Cardiac fibroblast (primary cell): ENCODE data around the gene TOP1.

Experiments
- DNase-seq, 2 donors: peaks; one replicate each; pipeline versions ENCODE4 v3.0.0 to v3.0.0-alpha.2; 2010; ENCODE audit warnings: low read depth in 2 of 2
- H3K4me3 ChIP-seq, 2 donors: replicated peaks in 1 of 2; 1 replicate in 1 of 2; 2 replicates in 1 of 2; pipeline ENCODE4 v1.5.1; 2011; ENCODE audit warnings: low read depth in 2 of 2, low read length in 2 of 2, mild to moderate bottlenecking in 2 of 2, moderate library complexity in 1 of 2
- TF ChIP-seq, protein P1 (sequence below): IDR thresholded peaks from one replicate; pipeline ENCODE4 v1.5.1; 2011; ENCODE audit warnings: low read depth, mild to moderate bottlenecking, low read length, inconsistent platforms

Gene TOP1

DNA sequence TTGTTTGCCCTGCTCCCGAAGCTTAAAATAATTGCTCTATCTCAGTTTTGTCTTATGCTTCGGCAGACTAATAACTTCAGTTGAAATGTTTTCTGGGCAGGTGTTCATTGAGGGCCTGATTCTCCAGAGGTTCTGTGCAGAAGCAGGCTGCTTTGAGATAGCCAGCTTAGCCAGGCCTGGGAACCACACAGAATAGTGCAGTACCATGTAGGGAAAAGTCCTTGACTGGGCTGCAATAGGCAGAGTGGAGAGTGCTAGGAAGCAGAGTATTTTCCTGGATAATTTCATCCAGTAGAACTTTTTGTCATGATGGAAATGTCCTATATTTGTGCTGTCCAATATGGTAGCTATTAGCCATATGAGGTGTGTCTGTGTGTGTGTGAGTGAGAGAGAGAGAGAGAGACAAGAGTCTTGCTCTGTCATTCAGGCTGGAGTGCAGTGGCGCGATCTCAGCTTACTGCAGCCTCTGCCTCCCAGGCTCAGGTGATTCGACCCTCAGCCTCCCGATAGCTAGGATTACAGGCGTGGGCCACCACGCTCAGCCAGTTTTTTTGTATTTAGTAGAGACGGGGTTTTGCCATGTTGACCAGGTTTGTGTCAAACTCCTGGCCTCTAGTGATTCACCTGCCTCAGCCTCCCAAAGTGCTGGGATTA lies 15.9 kb downstream of the TOP1 start:
- TF ChIP-seq, protein P1, sequence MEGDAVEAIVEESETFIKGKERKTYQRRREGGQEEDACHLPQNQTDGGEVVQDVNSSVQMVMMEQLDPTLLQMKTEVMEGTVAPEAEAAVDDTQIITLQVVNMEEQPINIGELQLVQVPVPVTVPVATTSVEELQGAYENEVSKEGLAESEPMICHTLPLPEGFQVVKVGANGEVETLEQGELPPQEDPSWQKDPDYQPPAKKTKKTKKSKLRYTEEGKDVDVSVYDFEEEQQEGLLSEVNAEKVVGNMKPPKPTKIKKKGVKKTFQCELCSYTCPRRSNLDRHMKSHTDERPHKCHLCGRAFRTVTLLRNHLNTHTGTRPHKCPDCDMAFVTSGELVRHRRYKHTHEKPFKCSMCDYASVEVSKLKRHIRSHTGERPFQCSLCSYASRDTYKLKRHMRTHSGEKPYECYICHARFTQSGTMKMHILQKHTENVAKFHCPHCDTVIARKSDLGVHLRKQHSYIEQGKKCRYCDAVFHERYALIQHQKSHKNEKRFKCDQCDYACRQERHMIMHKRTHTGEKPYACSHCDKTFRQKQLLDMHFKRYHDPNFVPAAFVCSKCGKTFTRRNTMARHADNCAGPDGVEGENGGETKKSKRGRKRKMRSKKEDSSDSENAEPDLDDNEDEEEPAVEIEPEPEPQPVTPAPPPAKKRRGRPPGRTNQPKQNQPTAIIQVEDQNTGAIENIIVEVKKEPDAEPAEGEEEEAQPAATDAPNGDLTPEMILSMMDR: no peak

DNA sequence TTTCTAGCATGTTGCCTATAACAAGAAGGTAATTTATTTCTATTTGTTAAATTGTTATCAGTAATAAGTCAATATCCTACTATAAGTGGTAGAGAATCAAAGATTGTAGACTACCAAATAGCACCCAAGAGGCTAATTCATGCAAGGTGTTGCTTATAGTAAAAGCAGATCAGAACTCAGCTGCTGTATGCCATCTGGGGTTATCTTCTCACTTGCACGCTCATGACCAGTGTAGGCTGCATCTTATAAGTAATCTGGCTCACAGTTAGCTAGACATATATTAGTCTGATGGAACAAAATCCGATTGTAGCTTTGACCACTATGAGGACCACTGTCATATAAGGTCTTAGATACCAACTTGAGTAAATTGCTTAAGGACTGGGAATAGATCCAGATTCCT lies 17.0 kb downstream of the TOP1 start:
- TF ChIP-seq, protein P1: no peak
- DNase-seq: no peak
- no peak overlapping the region for H3K4me3 ChIP-seq

More for the DNA sequence above, 15.9 kb downstream of the TOP1 start:
- H3K4me3 ChIP-seq: no peak overlapping the region
- no peak for DNase-seq

DNA sequence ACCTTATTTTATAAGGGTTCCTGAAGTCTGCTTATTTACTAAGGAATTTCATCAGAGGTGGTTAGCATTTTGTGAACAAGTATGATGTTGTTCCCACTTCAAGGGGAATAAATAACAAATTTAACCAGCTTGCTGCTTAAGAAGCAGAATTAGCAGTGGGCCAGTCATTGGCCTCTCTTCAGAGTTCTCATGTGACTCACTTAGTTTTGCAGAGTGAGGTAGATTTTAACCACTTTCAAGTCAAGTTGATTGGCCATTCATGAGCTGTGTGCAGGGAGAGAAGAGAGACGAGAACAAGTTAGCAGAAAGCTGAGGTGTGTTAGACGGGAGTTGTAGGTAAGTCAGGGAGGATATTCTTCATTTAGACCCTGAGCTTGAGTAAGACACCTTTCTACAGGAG lies 18.1 kb downstream of the TOP1 start:
- peak; percentile 22 to 50 for DNase-seq

DNA sequence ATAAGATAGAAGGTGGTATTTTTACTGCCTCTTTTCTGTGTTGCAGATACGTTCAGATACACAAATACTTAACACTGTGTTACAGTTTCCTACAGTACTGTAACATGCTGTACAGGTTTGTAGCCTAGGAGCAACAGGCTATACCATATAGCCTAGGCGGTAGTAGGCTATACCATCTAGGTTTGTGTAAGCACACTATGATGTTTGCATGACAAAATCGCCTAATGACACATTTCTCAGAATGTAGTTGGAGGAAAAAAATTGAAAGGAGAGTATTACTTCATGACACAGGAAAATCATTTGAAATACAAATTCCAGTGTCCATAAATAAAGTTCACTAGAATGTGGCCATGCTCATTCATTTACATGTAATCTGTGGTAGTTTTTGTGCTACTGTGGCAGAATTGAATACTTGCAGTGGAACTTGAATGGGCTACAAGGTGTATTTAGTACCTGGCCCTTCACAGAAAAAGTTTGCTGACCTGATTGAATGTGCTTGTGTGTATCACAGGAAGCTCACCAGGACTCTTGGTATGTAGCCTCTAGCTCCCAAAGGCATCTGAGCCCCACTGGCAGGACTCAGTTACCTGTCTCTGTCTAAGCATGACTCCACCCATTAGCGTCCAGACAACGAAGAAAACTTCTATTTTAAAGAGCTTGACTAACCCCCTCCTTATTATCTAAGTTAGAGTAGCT lies 18.8 kb downstream of the TOP1 start:
- no peak overlapping the region for H3K4me3 ChIP-seq
- DNase-seq: no peak

More for the DNA sequence above, 18.1 kb downstream of the TOP1 start:
- TF ChIP-seq, protein P1: no peak
- H3K4me3 ChIP-seq: no peak overlapping the region

DNA sequence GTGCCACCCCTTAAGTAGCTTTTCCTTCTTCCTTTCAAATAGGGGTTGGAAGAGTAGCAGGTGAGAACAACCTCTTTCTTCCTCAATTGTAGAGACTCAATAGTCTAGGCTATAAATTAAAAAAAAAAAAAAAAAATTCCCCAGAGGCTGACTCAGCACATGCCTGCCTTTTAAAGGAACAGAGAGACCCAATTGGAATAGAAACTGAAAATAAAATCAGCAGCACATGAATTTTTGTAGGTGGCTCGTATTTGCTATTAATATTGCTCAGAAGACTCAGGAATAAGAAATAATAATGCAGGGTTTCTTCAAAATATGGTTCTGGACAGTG lies 19.3 kb downstream of the TOP1 start:
- DNase-seq: peak; percentile 49 to 65
- peak overlapping the region in 1 of 2 donors; percentile 39 for H3K4me3 ChIP-seq
- TF ChIP-seq, protein P1: no peak

More for the DNA sequence above, 18.8 kb downstream of the TOP1 start:
- TF ChIP-seq, protein P1: no peak

DNA sequence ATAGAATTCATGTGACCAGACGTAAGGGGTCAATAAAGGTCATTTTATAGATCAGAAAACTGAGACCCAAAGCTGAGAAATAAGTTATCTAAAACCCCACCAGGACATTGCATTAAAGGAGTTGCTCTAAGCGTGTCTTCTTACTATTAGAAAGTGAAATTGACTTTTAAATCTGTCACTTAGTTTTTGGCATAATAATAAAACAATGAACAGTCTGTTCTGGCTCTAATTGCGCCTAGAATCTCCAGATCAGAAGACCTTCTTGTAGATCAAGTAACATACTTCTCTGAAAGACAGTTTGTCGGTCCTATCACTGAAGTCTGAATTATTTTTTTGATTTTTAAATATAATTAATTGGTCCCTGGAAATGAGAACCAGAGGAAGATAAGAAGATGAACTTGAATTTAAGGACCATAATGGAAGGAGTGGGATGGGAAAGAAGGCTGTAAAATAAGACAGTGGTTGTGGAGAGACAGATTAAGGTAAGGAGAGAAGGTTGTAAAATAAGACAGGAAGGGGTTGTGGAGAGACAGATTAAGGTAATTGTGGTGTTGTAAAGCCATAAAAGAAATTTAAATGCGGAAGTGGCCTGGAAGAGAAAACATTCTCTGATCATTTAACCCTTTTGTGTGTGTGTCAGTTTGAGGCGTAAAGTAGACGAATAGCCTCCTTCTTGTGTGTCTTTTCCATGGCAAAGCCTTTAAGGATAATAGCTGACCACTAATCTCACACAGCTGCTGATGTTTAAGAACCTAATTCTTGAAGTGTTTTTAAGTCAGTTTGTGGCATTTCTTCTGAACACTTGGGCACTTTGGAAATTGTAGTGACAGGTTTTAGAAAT lies 20.1 kb downstream of the TOP1 start:
- TF ChIP-seq, protein P1: no peak
- peak overlapping the region in 1 of 2 donors; percentile 39 for H3K4me3 ChIP-seq
- no peak for DNase-seq
